ENCODE data around the gene GPR171.
"Not testable (repeated sequence)": the region's sequence is repeated elsewhere in the genome, so short reads cannot be mapped to it uniquely, and the experiment has no call there.

Gene GPR171

DNA sequence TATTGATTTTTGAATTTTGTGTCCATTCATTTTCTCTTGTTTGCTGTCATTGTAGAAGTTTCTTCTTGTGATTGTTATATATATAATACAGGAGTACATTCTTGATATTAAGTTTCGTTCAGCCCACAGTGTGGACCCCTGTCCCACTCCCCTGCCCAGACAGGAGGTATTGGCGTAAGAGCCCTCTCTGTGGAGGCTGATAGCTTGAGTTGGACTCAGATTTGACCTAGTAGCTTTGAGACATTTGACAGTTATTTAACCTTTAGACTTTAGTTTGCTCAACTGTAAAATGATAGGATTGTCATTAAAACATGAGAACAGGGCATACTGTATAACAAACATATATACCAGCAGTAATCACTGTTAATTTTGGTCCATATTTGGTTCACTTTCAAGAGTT lies 27.1 kb downstream of the GPR171 start:
- DNase-seq (ENCODE audit: low read depth) = no peak

DNA sequence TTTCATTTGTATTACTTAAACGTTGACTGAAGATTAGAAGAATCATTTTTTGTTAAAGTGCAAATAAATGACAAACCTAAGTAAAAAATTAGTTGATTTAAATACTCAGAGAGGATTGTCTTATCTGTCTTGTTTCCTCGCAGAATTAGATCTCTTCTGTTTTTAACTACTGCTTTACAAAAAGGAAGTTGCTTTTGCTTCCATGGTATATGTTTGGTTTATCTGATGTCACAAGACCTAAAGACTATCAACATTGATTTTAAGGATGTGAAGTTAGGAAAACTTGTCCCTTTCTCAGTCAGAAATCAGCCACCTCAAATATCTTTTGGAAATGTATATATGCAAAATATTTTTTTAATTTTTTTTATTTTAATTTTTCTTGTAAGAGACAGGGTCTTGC lies 28.7 kb downstream of the GPR171 start:
- no peak for DNase-seq (ENCODE audit: low read depth)

DNA sequence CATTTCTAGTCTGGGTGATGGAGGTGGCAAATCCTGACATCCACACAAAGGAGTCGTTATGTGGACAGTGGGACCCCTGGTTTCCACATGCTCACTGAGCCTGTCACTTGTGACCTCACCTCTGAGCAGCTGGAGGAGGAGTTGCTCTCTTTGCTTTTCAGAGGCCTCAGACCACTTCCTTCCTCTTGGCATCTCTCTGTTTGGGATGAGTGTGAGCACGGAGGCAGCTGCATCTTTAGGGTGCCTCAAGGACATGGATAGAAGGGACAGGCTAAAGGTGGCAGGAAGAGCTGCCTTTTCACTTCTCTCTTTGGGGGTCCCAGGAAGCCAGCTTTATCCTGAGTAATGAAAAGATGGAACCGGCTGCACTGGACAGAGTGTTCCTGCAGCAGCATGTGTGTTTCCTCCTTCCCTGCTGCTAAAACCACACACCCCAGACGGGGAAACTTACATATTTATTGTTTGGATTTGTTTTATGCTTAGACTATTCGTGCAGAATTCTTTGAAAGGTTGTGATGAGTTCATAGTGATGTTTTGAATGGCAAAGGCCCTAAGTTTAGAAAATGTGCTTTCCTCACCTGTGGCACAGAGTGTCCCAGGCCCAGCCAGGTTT lies 31.8 kb downstream of the GPR171 start:
- DNase-seq (ENCODE audit: low read depth) = no peak

DNA sequence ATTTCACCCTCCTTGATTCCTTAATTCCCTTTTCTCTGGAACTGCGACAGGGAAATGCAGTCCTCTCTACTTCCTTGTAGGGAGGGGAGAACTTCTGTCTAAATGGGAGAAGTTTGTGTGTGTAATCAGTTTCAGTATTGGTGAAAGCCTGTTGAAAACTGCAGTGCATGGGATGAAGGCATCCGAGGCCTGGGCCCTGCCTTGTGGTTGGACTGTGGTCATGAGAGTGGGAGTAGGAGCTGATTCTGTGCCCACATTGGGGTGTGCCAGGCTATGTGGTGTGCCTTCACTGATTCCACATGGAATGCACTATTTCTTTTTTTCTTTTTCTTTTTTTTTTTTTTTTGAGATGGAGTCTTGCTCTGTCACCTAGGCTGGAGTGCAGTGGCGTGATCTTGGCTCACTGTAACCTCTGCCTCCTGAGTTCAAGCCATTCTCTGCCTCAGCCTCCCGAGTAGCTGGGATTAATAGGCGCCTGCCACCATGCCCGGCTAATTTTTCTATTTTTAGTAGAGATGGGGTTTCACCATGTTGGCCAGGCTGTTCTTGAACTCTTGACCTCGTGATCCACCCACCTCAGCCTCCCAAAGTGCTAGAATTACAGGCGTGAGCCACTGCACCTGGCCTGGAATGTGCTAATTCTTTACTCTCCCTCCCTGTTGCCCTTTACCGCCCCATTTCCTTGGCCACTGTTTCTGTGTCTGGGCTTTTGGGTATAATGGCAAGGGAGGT lies 32.9 kb downstream of the GPR171 start:
- DNase-seq (ENCODE audit: low read depth) = not testable (repeated sequence)

DNA sequence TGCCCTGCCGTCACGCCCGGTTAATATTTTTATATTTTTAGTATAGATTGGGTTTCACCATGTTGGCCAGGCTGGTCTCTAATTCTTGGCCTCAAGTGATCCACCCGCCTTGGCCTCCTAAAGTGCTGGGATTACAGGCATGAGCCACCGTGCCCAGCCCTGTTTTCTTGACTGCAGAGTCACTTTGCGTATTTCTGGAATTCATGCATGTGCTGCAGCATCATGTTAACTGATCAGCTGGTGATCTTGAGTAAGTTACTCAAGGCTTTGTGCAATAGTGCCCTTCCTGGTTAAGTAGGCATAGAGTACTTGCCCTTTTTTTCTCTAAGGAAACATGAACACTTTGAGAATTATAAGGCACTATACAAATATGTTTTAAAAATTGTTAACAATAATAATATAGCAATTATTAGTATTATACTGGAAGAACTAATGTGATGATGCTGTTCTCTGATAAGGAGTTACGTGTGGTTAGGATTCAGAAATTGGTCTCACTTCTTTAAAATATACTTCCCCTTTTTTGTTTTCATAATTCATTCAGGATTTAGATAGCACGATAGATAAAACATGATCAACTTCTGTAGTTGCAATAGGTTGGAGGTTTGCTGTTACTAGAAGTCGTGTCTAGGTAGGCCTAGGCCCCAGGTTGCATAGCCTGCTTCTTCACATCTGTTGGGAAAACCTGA lies 33.6 kb downstream of the GPR171 start:
- no peak for DNase-seq (ENCODE audit: low read depth)

DNA sequence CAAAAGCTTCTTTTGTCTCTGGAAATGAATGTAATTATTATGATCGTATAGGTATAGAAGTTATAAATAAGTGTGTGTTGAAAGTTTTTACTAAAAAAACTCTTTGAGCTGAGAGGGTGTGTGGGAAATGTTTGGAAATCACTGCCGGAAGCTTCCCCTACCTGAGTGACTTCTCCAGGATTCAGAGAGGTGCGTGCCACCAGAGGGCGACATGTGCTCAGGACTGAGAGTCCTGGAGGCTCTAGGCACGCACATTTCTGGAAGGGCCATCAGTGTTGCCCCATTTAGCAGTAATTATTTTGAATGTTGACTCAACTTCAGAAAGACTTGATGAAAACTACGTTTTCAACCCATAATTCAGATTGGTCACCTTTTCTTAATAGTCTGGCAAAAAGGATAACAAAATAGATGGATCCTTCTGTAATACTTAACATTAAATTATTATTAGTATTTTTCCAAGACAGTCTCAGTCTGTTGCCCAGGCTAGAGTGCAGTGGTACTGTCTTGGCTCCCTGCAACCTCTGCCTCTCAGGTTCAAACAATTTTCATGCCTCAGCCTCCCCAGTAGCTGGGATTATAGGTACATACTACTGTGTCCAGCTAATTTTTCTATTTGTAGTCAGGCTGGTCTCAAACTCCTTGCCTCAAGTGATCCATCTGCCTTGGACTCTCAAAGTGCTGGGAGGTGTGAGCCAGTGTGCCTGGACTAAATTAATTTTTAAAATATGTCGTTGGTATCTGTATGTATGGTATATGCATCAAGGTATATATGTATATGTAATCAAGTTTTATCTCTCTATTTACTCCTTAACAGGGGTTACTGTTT lies 34.5 kb downstream of the GPR171 start:
- peak; percentile 64 for DNase-seq (ENCODE audit: low read depth)

DNA sequence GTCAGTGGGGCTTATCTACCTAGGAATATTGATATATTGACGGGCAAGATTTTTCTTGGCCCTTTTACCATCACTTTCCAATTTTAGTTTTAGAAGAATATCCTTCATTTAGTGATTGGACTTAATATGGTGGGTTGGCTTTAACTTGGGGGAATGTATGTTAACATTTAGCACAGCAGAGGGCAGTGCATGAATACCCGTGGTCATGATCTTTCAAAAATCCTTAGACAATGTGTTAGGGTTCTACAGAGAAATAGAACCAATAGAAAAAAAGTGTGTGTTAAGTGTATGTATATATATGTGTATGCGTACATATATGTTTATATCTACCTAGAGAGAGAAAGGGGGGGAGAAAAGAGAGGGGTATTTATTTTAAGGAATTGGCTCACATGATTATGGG lies 36.9 kb downstream of the GPR171 start:
- no peak for DNase-seq (ENCODE audit: low read depth)

DNA sequence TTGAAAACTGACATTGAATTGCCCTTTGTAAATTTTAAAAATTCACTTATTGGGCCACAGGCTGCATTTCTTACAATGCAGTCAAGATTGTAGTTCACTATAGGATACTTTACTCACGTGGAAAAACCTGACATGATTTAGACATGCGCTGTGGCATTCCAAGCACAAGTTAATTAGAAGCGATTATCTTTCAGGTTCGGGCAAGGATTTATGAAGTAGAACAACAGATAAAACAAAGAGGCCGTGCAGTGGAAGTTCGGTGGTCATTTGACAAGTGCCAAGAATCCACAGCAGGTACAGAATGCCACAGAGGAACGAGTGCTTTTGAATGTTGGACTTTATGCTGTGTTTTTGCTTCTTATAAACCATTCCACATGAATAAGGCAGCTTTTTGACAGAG lies 37.8 kb downstream of the GPR171 start:
- no peak for DNase-seq (ENCODE audit: low read depth)

DNA sequence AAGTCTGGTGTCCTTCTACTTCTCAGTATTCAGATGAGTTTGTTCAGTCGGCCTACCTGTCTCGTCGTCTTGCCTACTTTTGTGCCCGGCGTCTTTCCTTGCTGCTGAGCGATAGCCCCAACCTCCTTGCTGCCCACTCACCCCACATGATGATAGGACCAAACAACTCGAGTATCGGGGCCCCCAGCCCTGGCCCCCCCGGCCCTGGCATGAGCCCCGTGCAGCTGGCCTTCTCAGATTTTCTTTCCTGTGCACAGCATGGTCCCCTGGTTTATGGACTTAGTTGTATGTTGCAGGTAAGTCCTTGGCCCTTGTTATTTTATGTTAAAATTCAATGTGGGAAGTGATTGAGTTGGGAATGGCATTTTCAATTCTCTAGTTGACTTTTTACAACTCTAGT lies 43.2 kb downstream of the GPR171 start:
- no peak for DNase-seq (ENCODE audit: low read depth)

DNA sequence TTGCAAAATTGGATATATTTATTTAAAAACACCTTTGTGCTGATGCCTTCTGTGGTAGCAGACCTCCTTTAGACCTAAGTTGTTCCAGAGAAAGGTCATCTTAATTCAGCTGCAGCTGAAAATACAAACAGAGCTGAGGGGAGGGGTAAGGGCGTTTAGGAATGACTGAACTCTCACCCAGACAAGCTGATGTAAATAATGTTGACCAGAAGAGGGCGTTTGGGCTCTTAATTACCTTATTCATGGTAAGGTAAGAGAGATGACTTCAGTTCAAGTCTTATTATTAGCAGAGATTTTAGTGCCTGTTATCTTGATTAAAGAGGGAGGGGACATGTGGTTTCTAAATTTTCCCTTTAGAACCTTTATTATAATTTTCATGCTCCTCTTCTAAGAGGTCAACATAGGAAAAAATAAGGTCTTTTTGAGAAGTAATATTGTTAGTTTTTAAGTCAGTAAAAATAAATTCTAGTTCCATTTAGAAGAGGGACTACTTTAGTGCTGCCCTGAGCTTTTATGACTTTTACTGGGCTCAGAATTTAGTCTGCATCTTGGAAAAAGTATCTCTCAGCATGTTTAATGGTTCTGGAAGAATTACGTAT lies 46.3 kb downstream of the GPR171 start:
- peak; percentile 54 for DNase-seq (ENCODE audit: low read depth)

DNA sequence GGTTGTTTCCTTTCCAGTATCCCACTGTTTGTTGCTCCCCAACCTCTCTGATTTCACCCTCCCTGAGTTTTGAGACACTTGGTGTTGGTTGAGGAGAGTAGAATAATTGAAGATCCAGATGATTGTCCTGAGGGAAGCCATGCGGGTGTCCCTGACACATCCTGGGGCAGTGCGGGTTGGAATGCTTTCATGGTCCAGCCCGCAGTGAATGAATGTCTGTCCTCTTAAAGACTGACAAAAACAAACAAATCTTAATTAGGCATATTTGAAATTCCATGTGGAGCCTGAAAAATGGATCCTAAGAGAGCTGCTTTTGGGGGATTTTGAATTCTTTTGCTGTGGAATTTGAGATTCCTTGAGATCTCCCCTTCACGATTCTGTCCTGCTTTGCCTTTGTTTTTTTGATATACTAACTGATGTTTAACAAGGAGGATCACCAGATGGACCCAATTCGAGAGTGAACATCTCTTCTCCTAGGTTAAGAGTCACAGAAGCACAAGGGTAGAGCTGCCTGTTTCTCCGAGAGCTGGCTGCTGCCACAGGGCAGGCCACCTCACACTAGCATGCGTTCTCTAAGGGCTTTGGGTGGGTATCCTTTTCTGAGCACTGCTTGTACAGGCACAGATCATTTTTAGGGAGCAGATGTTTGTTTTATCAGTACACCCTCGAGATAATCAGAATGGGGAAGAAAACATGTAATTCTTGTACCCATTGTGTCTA lies 47.4 kb downstream of the GPR171 start:
- DNase-seq (ENCODE audit: low read depth) = peak; percentile 48

DNA sequence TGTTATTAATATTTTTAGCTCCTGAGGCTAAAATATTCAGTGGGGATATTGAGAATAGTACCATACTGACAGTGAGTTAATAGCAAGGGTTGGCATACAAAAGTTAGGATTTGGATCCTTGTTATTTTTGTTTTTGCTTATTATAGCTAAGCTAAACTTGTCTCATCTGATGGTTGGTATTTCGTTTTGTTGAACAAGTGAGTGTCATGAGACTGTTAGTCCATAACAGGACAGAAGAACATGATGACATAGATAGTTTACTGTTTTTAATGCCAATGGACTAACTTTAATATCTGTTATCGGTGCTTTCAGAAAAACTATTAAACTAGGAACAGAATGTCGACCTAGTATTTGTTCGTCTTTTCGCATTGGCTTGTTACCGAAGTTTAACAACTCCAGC lies 48.5 kb downstream of the GPR171 start:
- DNase-seq (ENCODE audit: low read depth) = no peak

DNA sequence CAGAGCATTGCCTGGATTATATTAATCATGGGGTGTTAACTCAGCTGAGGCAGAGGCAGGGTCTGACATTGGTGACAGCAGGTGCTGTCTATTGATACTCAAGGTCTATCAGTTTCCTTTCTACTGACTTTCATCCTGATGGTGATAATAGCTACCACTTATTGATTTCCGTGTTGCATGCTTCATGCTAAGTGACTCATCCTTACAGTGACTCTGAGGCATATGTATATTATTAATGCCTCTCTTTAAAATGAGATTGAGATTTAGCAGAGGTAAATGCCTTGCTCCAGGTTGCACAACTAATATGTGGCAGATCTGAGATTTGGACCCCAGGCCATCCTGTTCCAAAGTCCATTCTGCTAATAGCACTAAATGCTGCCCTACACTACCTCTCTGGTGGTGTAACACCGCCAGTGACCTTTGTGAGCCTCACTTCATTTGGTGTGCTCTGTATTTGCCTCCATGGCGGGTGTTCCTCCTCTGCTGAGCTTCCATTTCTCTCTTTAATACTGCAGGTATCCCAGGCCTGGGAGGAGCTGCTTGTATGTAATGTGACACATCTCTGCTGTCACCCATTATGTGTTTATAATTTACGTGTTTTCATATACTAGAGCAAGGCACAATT lies 50.4 kb downstream of the GPR171 start:
- DNase-seq (ENCODE audit: low read depth) = no peak
